WTC11 (cell line): Measurements from ENCODE around the gene POU6F1. TPM values are rescaled to one million over a fixed set of nuclear protein-coding genes. Genes with fewer than 3 reads are reported as not detected.
A peak's percentile ranks its signal among the peaks of the same experiment; 100 is the strongest.

Experiments used
- CREB1 ChIP-seq: sonication (generic); formaldehyde crosslinking; IDR thresholded peaks from 2 replicates; pipeline ENCODE4 v1.8.0; 2023; ENCODE audit warnings: mild to moderate bottlenecking, missing genetic modification reagents
- EMX1 ChIP-seq: fragments of 250-450 bp; sonication (Bioruptor Pico); IDR thresholded peaks from 2 replicates; pipeline ENCODE4 v1.8.0; 2021; ENCODE audit warnings: mild to moderate bottlenecking
- FOXK1 ChIP-seq: sonication (generic); formaldehyde crosslinking; IDR thresholded peaks from 2 replicates; pipeline ENCODE4 v1.8.0; 2022; ENCODE audit warnings: mild to moderate bottlenecking, moderate library complexity, missing genetic modification reagents
- FOXP1 ChIP-seq: sonication (generic); formaldehyde crosslinking; IDR thresholded peaks from 2 replicates; pipeline ENCODE4 v1.8.0; 2022; ENCODE audit warnings: missing genetic modification reagents, mild to moderate bottlenecking, moderate library complexity, borderline replicate concordance
- GABPB1 ChIP-seq: sonication (generic); formaldehyde crosslinking; IDR thresholded peaks from 2 replicates; pipeline ENCODE4 v1.8.1; 2023; ENCODE audit warnings: mild to moderate bottlenecking, missing genetic modification reagents
- IRF2 ChIP-seq: sonication (generic); formaldehyde crosslinking; IDR thresholded peaks from 2 replicates; pipeline ENCODE4 v1.8.0; 2022; ENCODE audit warnings: low read depth, missing genetic modification reagents, borderline replicate concordance
- MYBL2 ChIP-seq: sonication (generic); formaldehyde crosslinking; IDR thresholded peaks from 2 replicates; pipeline ENCODE4 v1.8.1; 2023; ENCODE audit warnings: mild to moderate bottlenecking, moderate library complexity, missing genetic modification reagents
- NFATC4 ChIP-seq: fragments of 250-450 bp; sonication (Bioruptor Pico); IDR thresholded peaks from 2 replicates; pipeline ENCODE4 v1.9.0; 2021; ENCODE audit warnings: mild to moderate bottlenecking
- NFYB ChIP-seq: sonication (generic); formaldehyde crosslinking; conservative IDR thresholded peaks from 2 replicates; pipeline ENCODE4 v1.8.0; 2022; ENCODE audit warnings: low read depth, missing genetic modification reagents
- NR2C2 ChIP-seq: sonication (generic); formaldehyde crosslinking; IDR thresholded peaks from 2 replicates; pipeline ENCODE4 v1.8.0; 2022; ENCODE audit warnings: mild to moderate bottlenecking, missing genetic modification reagents
- OVOL2 ChIP-seq: fragments of 250-450 bp; sonication (Bioruptor Pico); IDR thresholded peaks from 2 replicates; pipeline ENCODE4 v1.9.0; 2021; ENCODE audit warnings: mild to moderate bottlenecking, borderline replicate concordance
- PRRX2 ChIP-seq: fragments of 250-450 bp; sonication (Bioruptor Pico); IDR thresholded peaks from 2 replicates; pipeline ENCODE4 v1.8.0; 2021; ENCODE audit warnings: mild to moderate bottlenecking
- SMAD3 ChIP-seq: sonication (generic); formaldehyde crosslinking; IDR thresholded peaks from 2 replicates; pipeline ENCODE4 v1.8.0; 2022; ENCODE audit warnings: missing genetic modification reagents, mild to moderate bottlenecking, borderline replicate concordance
- SP1 ChIP-seq: sonication (generic); formaldehyde crosslinking; conservative IDR thresholded peaks from 2 replicates; pipeline ENCODE4 v1.8.1; 2022; ENCODE audit warnings: missing genetic modification reagents
- ZNF232 ChIP-seq: sonication (generic); formaldehyde crosslinking; IDR thresholded peaks from 2 replicates; pipeline ENCODE4 v1.8.0; 2022; ENCODE audit warnings: mild to moderate bottlenecking, missing genetic modification reagents
- ZNF263 ChIP-seq: sonication (generic); formaldehyde crosslinking; IDR thresholded peaks from 2 replicates; pipeline ENCODE4 v1.8.1; 2022; ENCODE audit warnings: low read depth, mild to moderate bottlenecking, moderate library complexity, missing genetic modification reagents
- ZNF416 ChIP-seq: fragments of 250-450 bp; sonication (Bioruptor Pico); IDR thresholded peaks from 2 replicates; pipeline ENCODE4 v1.9.0; 2021; ENCODE audit warnings: mild to moderate bottlenecking, inconsistent platforms
- total RNA-seq: library from RNA; stranded (reverse); gene quantifications from 3 replicates; pipeline ENCODE4 v1.2.3, GENCODE V29; 2021
- TF ChIP-seq, protein P1 (sequence below): sonication (generic); formaldehyde crosslinking; IDR thresholded peaks from 2 replicates; pipeline ENCODE4 v1.8.0; 2022; ENCODE audit warnings: mild to moderate bottlenecking, missing genetic modification reagents
- TF ChIP-seq, protein P2 (sequence below): sonication (generic); formaldehyde crosslinking; IDR thresholded peaks from 2 replicates; pipeline ENCODE4 v1.8.1; 2023; ENCODE audit warnings: mild to moderate bottlenecking, missing genetic modification reagents, moderate library complexity
- TF ChIP-seq, protein P3 (sequence below): sonication (generic); formaldehyde crosslinking; IDR thresholded peaks from 2 replicates; pipeline ENCODE4 v1.8.1; 2023; ENCODE audit warnings: mild to moderate bottlenecking, missing genetic modification reagents
- TF ChIP-seq, protein P4 (sequence below): sonication (generic); formaldehyde crosslinking; conservative IDR thresholded peaks from 2 replicates; pipeline ENCODE4 v1.8.1; 2022; ENCODE audit warnings: mild to moderate bottlenecking, missing genetic modification reagents
- TF ChIP-seq, protein P5 (sequence below): sonication (generic); formaldehyde crosslinking; IDR thresholded peaks from 2 replicates; pipeline ENCODE4 v1.8.0; 2022; ENCODE audit warnings: mild to moderate bottlenecking, missing genetic modification reagents
- TF ChIP-seq, protein P6 (sequence below): fragments of 250-450 bp; sonication (Bioruptor Pico); IDR thresholded peaks from 2 replicates; pipeline ENCODE4 v1.9.0; 2021; ENCODE audit warnings: mild to moderate bottlenecking, borderline replicate concordance
- TF ChIP-seq, protein P7 (sequence below): sonication (generic); formaldehyde crosslinking; IDR thresholded peaks from 2 replicates; pipeline ENCODE4 v1.8.1; 2023; ENCODE audit warnings: mild to moderate bottlenecking, moderate library complexity, missing genetic modification reagents
- TF ChIP-seq, protein P8 (sequence below): fragments of 250-450 bp; sonication (Bioruptor Pico); IDR thresholded peaks from 2 replicates; pipeline ENCODE4 v1.9.0; 2021; ENCODE audit warnings: moderate library complexity, mild to moderate bottlenecking, inconsistent platforms, borderline replicate concordance
- TF ChIP-seq, protein P9 (sequence below): sonication (generic); formaldehyde crosslinking; IDR thresholded peaks from 2 replicates; pipeline ENCODE4 v1.8.1; 2023; ENCODE audit warnings: mild to moderate bottlenecking, missing genetic modification reagents

POU6F1 gene
- total RNA-seq, 1 experiment from 2014 or later, result 10.2 TPM

DNA sequence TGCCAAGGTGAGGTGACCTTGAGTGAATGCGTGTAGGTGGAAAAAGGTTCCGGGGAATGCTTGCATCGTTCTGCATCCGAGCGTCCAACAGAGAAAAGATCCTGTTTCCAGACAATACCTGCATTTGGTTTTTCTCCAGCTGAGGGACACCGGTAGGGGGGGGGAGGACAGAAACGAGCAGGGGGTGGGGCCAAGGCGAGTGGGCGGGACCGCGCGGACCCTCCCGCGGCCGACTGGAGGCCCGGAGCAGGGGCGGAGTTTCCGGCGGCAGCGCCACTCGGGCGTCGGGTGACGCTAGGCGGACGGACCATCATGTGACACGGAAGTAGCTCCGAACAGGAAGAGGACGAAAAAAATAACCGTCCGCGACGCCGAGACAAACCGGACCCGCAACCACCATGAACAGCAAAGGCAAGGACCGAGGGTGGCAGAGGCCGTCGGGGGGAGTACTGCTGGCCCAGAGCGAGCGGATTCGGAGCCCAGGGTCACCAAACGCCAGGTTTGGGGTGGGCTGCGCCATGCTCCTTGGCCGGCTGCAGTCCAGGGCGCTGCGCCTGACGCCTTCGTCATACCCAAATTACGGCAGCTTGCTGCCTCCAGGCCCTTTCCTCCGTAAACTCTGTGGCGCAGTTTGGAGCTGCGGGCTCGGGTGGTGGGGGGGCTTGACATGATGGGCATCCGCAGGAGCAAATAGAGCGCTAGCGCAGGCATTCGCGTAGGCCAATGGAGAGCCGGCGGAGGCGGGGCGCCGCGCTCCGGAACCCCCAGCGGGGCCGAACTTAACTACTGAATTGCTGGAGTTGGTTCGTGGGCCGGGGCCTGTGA is 20.9 kb upstream of the POU6F1 start, which contains the start of gene DAZAP2 (continued):
- TF ChIP-seq, protein P1, sequence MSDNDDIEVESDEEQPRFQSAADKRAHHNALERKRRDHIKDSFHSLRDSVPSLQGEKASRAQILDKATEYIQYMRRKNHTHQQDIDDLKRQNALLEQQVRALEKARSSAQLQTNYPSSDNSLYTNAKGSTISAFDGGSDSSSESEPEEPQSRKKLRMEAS (CRISPR knock-in tag), result peak; percentile 72
- TF ChIP-seq EMX1 (CRISPR knock-in tag), result no peak
- no peak for TF ChIP-seq OVOL2
- TF ChIP-seq FOXK1 (CRISPR knock-in tag), result peak; percentile 80
- TF ChIP-seq, protein P2, sequence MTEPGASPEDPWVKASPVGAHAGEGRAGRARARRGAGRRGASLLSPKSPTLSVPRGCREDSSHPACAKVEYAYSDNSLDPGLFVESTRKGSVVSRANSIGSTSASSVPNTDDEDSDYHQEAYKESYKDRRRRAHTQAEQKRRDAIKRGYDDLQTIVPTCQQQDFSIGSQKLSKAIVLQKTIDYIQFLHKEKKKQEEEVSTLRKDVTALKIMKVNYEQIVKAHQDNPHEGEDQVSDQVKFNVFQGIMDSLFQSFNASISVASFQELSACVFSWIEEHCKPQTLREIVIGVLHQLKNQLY (CRISPR knock-in tag), result 0 out of 2 replicates have a peak, but pooled peaks have one; percentile 23
- TF ChIP-seq, protein P3, sequence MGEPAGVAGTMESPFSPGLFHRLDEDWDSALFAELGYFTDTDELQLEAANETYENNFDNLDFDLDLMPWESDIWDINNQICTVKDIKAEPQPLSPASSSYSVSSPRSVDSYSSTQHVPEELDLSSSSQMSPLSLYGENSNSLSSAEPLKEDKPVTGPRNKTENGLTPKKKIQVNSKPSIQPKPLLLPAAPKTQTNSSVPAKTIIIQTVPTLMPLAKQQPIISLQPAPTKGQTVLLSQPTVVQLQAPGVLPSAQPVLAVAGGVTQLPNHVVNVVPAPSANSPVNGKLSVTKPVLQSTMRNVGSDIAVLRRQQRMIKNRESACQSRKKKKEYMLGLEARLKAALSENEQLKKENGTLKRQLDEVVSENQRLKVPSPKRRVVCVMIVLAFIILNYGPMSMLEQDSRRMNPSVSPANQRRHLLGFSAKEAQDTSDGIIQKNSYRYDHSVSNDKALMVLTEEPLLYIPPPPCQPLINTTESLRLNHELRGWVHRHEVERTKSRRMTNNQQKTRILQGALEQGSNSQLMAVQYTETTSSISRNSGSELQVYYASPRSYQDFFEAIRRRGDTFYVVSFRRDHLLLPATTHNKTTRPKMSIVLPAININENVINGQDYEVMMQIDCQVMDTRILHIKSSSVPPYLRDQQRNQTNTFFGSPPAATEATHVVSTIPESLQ (CRISPR knock-in tag), result no peak
- TF ChIP-seq ZNF263, result no peak
- TF ChIP-seq PRRX2 (CRISPR knock-in tag), result 0 out of 2 replicates have a peak, but pooled peaks have one; percentile 15
- TF ChIP-seq, protein P4, sequence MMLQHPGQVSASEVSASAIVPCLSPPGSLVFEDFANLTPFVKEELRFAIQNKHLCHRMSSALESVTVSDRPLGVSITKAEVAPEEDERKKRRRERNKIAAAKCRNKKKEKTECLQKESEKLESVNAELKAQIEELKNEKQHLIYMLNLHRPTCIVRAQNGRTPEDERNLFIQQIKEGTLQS, result no peak
- 0 out of 2 replicates have a peak, but pooled peaks have one; percentile 35 for TF ChIP-seq SMAD3
- TF ChIP-seq ZNF232 (CRISPR knock-in tag), result 0 out of 2 replicates have a peak, but pooled peaks have one; percentile 73
- peak; percentile 70 for TF ChIP-seq SP1
- TF ChIP-seq, protein P5, sequence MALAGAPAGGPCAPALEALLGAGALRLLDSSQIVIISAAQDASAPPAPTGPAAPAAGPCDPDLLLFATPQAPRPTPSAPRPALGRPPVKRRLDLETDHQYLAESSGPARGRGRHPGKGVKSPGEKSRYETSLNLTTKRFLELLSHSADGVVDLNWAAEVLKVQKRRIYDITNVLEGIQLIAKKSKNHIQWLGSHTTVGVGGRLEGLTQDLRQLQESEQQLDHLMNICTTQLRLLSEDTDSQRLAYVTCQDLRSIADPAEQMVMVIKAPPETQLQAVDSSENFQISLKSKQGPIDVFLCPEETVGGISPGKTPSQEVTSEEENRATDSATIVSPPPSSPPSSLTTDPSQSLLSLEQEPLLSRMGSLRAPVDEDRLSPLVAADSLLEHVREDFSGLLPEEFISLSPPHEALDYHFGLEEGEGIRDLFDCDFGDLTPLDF, result peak; percentile 43; the same call in 1 of the 2 replicates
- TF ChIP-seq, protein P6, sequence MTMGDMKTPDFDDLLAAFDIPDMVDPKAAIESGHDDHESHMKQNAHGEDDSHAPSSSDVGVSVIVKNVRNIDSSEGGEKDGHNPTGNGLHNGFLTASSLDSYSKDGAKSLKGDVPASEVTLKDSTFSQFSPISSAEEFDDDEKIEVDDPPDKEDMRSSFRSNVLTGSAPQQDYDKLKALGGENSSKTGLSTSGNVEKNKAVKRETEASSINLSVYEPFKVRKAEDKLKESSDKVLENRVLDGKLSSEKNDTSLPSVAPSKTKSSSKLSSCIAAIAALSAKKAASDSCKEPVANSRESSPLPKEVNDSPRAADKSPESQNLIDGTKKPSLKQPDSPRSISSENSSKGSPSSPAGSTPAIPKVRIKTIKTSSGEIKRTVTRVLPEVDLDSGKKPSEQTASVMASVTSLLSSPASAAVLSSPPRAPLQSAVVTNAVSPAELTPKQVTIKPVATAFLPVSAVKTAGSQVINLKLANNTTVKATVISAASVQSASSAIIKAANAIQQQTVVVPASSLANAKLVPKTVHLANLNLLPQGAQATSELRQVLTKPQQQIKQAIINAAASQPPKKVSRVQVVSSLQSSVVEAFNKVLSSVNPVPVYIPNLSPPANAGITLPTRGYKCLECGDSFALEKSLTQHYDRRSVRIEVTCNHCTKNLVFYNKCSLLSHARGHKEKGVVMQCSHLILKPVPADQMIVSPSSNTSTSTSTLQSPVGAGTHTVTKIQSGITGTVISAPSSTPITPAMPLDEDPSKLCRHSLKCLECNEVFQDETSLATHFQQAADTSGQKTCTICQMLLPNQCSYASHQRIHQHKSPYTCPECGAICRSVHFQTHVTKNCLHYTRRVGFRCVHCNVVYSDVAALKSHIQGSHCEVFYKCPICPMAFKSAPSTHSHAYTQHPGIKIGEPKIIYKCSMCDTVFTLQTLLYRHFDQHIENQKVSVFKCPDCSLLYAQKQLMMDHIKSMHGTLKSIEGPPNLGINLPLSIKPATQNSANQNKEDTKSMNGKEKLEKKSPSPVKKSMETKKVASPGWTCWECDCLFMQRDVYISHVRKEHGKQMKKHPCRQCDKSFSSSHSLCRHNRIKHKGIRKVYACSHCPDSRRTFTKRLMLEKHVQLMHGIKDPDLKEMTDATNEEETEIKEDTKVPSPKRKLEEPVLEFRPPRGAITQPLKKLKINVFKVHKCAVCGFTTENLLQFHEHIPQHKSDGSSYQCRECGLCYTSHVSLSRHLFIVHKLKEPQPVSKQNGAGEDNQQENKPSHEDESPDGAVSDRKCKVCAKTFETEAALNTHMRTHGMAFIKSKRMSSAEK (CRISPR knock-in tag), result no peak
- TF ChIP-seq, protein P7, sequence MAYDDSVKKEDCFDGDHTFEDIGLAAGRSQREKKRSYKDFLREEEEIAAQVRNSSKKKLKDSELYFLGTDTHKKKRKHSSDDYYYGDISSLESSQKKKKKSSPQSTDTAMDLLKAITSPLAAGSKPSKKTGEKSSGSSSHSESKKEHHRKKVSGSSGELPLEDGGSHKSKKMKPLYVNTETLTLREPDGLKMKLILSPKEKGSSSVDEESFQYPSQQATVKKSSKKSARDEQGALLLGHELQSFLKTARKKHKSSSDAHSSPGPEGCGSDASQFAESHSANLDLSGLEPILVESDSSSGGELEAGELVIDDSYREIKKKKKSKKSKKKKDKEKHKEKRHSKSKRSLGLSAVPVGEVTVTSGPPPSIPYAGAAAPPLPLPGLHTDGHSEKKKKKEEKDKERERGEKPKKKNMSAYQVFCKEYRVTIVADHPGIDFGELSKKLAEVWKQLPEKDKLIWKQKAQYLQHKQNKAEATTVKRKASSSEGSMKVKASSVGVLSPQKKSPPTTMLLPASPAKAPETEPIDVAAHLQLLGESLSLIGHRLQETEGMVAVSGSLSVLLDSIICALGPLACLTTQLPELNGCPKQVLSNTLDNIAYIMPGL (CRISPR knock-in tag), result peak; percentile 58; the same call in 1 of the 2 replicates
- peak; percentile 77; the same call in 1 of the 2 replicates for TF ChIP-seq MYBL2
- peak; percentile 53; the same call in 1 of the 2 replicates for TF ChIP-seq GABPB1 (CRISPR knock-in tag)
- TF ChIP-seq FOXP1 (CRISPR knock-in tag), result peak; percentile 77; the same call in 1 of the 2 replicates
- TF ChIP-seq CREB1, result 0 out of 2 replicates have a peak, but pooled peaks have one; percentile 33
- TF ChIP-seq ZNF416 (CRISPR knock-in tag), result no peak
- no peak for TF ChIP-seq NFATC4 (CRISPR knock-in tag)
- TF ChIP-seq NFYB, result peak; percentile 99
- TF ChIP-seq, protein P8, sequence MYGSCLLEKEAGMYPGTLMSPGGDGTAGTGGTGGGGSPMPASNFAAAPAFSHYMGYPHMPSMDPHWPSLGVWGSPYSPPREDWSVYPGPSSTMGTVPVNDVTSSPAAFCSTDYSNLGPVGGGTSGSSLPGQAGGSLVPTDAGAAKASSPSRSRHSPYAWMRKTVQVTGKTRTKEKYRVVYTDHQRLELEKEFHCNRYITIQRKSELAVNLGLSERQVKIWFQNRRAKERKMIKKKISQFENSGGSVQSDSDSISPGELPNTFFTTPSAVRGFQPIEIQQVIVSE (CRISPR knock-in tag), result no peak; the same call in 1 of the 2 replicates
- no peak for TF ChIP-seq IRF2
- TF ChIP-seq, protein P9, sequence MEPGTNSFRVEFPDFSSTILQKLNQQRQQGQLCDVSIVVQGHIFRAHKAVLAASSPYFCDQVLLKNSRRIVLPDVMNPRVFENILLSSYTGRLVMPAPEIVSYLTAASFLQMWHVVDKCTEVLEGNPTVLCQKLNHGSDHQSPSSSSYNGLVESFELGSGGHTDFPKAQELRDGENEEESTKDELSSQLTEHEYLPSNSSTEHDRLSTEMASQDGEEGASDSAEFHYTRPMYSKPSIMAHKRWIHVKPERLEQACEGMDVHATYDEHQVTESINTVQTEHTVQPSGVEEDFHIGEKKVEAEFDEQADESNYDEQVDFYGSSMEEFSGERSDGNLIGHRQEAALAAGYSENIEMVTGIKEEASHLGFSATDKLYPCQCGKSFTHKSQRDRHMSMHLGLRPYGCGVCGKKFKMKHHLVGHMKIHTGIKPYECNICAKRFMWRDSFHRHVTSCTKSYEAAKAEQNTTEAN (CRISPR knock-in tag), result no peak
- no peak for TF ChIP-seq NR2C2 (CRISPR knock-in tag)
